ENCODE results near the gene CNTNAP4. TPM values are rescaled to one million over a fixed set of nuclear protein-coding genes. Genes with fewer than 3 reads are reported as not detected.

The CNTNAP4 gene
- total RNA-seq, 6 experiments from 2014 or later = not detected

GRCh38 chr16:76428858-76429257, 151.7 kb downstream of the CNTNAP4 start:
- no peak for DNase-seq
- H3K4me1 Mint-ChIP-seq (ENCODE audit: low read depth) = no peaks in the 10 kb centered on the region
- TF ChIP-seq CTCF (IDR thresholded peaks at IDR 0.05) = no peak
- H3K27me3 Mint-ChIP-seq (ENCODE audit: insufficient read depth) = no peaks in the 10 kb centered on the region
- H3K4me3 Mint-ChIP-seq = no peak overlapping the region
- H3K36me3 Mint-ChIP-seq (ENCODE audit: low read depth) = no peaks in the 10 kb centered on the region; the same call in 1 of the 2 replicates
- H3K27ac Mint-ChIP-seq = no peak overlapping the region
- H3K9me3 Mint-ChIP-seq = peaks cover 36% of the 10 kb centered on the region

GRCh38 chr16:76441391-76441790, 164.2 kb downstream of the CNTNAP4 start:
- H3K4me1 Mint-ChIP-seq (ENCODE audit: low read depth) = no peaks in the 10 kb centered on the region
- no peak overlapping the region for H3K27ac Mint-ChIP-seq
- no peak overlapping the region for H3K4me3 Mint-ChIP-seq
- no peak for TF ChIP-seq CTCF (IDR thresholded peaks at IDR 0.05)
- no peak for DNase-seq
- peaks cover 32% of the 10 kb centered on the region for H3K9me3 Mint-ChIP-seq
- H3K27me3 Mint-ChIP-seq (ENCODE audit: insufficient read depth) = no peaks in the 10 kb centered on the region
- no peaks in the 10 kb centered on the region for H3K36me3 Mint-ChIP-seq (ENCODE audit: low read depth)

GRCh38 chr16:76441876-76442275, 164.7 kb downstream of the CNTNAP4 start:
- TF ChIP-seq CTCF (IDR thresholded peaks at IDR 0.05) = no peak
- no peak overlapping the region for H3K27ac Mint-ChIP-seq
- peaks cover 30% of the 10 kb centered on the region for H3K9me3 Mint-ChIP-seq
- H3K36me3 Mint-ChIP-seq (ENCODE audit: low read depth) = no peaks in the 10 kb centered on the region
- H3K4me1 Mint-ChIP-seq (ENCODE audit: low read depth) = no peaks in the 10 kb centered on the region
- no peak for DNase-seq
- H3K27me3 Mint-ChIP-seq (ENCODE audit: insufficient read depth) = no peaks in the 10 kb centered on the region
- H3K4me3 Mint-ChIP-seq = no peak overlapping the region

- Mint-ChIP-seq H3K4me3 (no peak overlapping the region), H3K27ac (no peak overlapping the region), H3K27me3 (ENCODE audit: insufficient read depth) (no peaks in the 10 kb centered on the region), H3K9me3 (peaks cover 18% of the 10 kb centered on the region), H3K4me1 (ENCODE audit: low read depth) (no peaks in the 10 kb centered on the region), H3K36me3 (ENCODE audit: low read depth) (no peaks in the 10 kb centered on the region)
- TF ChIP-seq CTCF (IDR thresholded peaks at IDR 0.05) = no peak
- DNase-seq = no peak
Observed at GRCh38 chr16:76443973-76444372, 166.8 kb downstream of the CNTNAP4 start.

GRCh38 chr16:76444832-76445231, 167.6 kb downstream of the CNTNAP4 start:
- Mint-ChIP-seq H3K36me3 (ENCODE audit: low read depth) (no peaks in the 10 kb centered on the region), H3K4me1 (ENCODE audit: low read depth) (no peaks in the 10 kb centered on the region), H3K27ac (no peak overlapping the region), H3K4me3 (no peak overlapping the region), H3K27me3 (ENCODE audit: insufficient read depth) (no peaks in the 10 kb centered on the region), H3K9me3 (peaks cover 14% of the 10 kb centered on the region)
- DNase-seq = no peak
- no peak for TF ChIP-seq CTCF (IDR thresholded peaks at IDR 0.05)

GRCh38 chr16:76445815-76446214, 168.6 kb downstream of the CNTNAP4 start:
- TF ChIP-seq CTCF (IDR thresholded peaks at IDR 0.05) = no peak
- peaks cover 11% of the 10 kb centered on the region for H3K9me3 Mint-ChIP-seq
- no peaks in the 10 kb centered on the region for H3K36me3 Mint-ChIP-seq (ENCODE audit: low read depth)
- H3K4me1 Mint-ChIP-seq (ENCODE audit: low read depth) = no peaks in the 10 kb centered on the region
- no peaks in the 10 kb centered on the region for H3K27me3 Mint-ChIP-seq (ENCODE audit: insufficient read depth)
- H3K27ac Mint-ChIP-seq = no peak overlapping the region
- no peak for DNase-seq
- no peak overlapping the region for H3K4me3 Mint-ChIP-seq

All from HFFc6 (cell line).